IMR-90 (cell line): ENCODE results near the gene RPL18. TPM values are rescaled to one million over a fixed set of nuclear protein-coding genes. Genes with fewer than 3 reads are reported as not detected.

ENCODE experiments used
- ATAC-seq: fragments of 200-7000 bp; cut with Tn5 transposase; 2 replicates; pipeline ENCODE4 v1.9.1; 2020; ENCODE audit warnings: low read depth, mild to moderate bottlenecking, moderate library complexity
- BruUV-seq: library from RNA; stranded (reverse); fragments of 400-500 nt; replicated peaks from 2 replicates; lab custom pipeline; 2021; lab: Mats Ljungman, UMichigan
- CTCF ChIA-PET: fragments of 300-600 bp; formaldehyde crosslinking; extraction: SDS; loops from one replicate; lab custom pipeline; 2021; ENCODE audit warnings: antibody characterized with exemption; lab: Yijun Ruan, JAX
- POLR2A ChIA-PET: fragments of 300-600 bp; sonication (Branson Sonifier 250); formaldehyde crosslinking; loops from one replicate; lab custom pipeline; 2022; ENCODE audit warnings: antibody characterized with exemption; ENCODE audit not compliant: unreplicated experiment; lab: Charles Lee
- DNase-seq: peaks from one replicate; pipeline ENCODE4 v3.0.0; 2013
- H2AFZ ChIP-seq: replicated peaks from 2 replicates; pipeline ENCODE3; 2013; ENCODE audit warnings: low read length, mild to moderate bottlenecking; ENCODE audit not compliant: poor library complexity
- H2AK5ac ChIP-seq: 2 replicates; pipeline ENCODE4 v1.6.1; 2013; ENCODE audit warnings: low read depth, low read length, inconsistent platforms
- H2AK9ac ChIP-seq: replicated peaks from 2 replicates; pipeline ENCODE3; 2013; ENCODE audit warnings: mild to moderate bottlenecking, low read depth, low read length, moderate library complexity; ENCODE audit not compliant: poor library complexity
- H2BK120ac ChIP-seq: 2 replicates; pipeline ENCODE4 v1.6.1; 2013; ENCODE audit warnings: low read depth, low read length, inconsistent platforms
- H2BK15ac ChIP-seq: 3 replicates; pipeline ENCODE4 v1.6.1; 2013; ENCODE audit warnings: low read depth, low read length, inconsistent platforms
- H2BK20ac ChIP-seq: 2 replicates; pipeline ENCODE4 v1.6.1; 2013; ENCODE audit warnings: low read depth, mild to moderate bottlenecking, inconsistent platforms, low read length, moderate library complexity
- H2BK5ac ChIP-seq: 2 replicates; pipeline ENCODE4 v1.6.1; 2013; ENCODE audit warnings: mild to moderate bottlenecking, low read depth, low read length, inconsistent platforms; ENCODE audit not compliant: poor library complexity, severe bottlenecking
- H3K14ac ChIP-seq: replicated peaks from 2 replicates; pipeline ENCODE4 v1.6.1; 2013; ENCODE audit warnings: low read depth, low read length, inconsistent platforms
- H3K18ac ChIP-seq: 2 replicates; pipeline ENCODE4 v1.6.1; 2013; ENCODE audit warnings: low read depth, low read length, control low read depth
- H3K23ac ChIP-seq: 2 replicates; pipeline ENCODE4 v1.6.1; 2013; ENCODE audit warnings: low read depth, low read length, inconsistent platforms
- H3K27ac ChIP-seq: 2 replicates; pipeline ENCODE4 v1.5.1; 2013; ENCODE audit warnings: mild to moderate bottlenecking, control low read depth, low read length; ENCODE audit not compliant: insufficient read depth
- H3K27me3 ChIP-seq: 2 replicates; pipeline ENCODE4 v1.6.1; 2013; ENCODE audit warnings: low read length; ENCODE audit not compliant: control insufficient read depth, insufficient read depth
- H3K36me3 ChIP-seq: 2 replicates; pipeline ENCODE4 v1.6.1; 2013; ENCODE audit warnings: low read length, mixed read lengths; ENCODE audit not compliant: control insufficient read depth, insufficient read depth
- H3K4ac ChIP-seq: 2 replicates; pipeline ENCODE4 v1.6.1; 2013; ENCODE audit warnings: low read depth, low read length, inconsistent platforms
- H3K4me1 ChIP-seq: 2 replicates; pipeline ENCODE4 v1.6.1; 2013; ENCODE audit warnings: low read length, mixed read lengths; ENCODE audit not compliant: control insufficient read depth, insufficient read depth
- H3K4me2 ChIP-seq: 2 replicates; pipeline ENCODE4 v1.6.1; 2013; ENCODE audit warnings: low read depth, mild to moderate bottlenecking, control low read depth, low read length, moderate library complexity
- H3K4me3 ChIP-seq: 2 replicates; pipeline ENCODE4 v1.5.1; 2013; ENCODE audit warnings: low read depth, mild to moderate bottlenecking, control low read depth, low read length, moderate library complexity; ENCODE audit not compliant: insufficient read depth
- H3K56ac ChIP-seq: 2 replicates; pipeline ENCODE4 v1.6.1; 2013; ENCODE audit warnings: low read length, inconsistent platforms; ENCODE audit not compliant: insufficient read depth; ENCODE audit errors: extremely low read depth
- H3K79me1 ChIP-seq, 2 experiments: 2 replicates each; pipeline ENCODE4 v1.6.1; 2013; ENCODE audit warnings: low read length in 2 of 2, inconsistent platforms in 1 of 2, low read depth in 1 of 2
- H3K9ac ChIP-seq: 2 replicates; pipeline ENCODE4 v1.6.1; 2013; ENCODE audit warnings: low read depth, low read length, control low read depth
- H3K9me1 ChIP-seq: 2 replicates; pipeline ENCODE4 v1.6.1; 2013; ENCODE audit warnings: low read length, inconsistent platforms; ENCODE audit not compliant: insufficient read depth
- H3K9me3 ChIP-seq: 2 replicates; pipeline ENCODE4 v1.6.1; 2013; ENCODE audit warnings: low read length; ENCODE audit not compliant: control insufficient read depth, insufficient read depth
- H4K20me1 ChIP-seq: 2 replicates; pipeline ENCODE4 v1.6.1; 2013; ENCODE audit warnings: low read length, inconsistent platforms; ENCODE audit not compliant: insufficient read depth
- H4K5ac ChIP-seq: 2 replicates; pipeline ENCODE4 v1.6.1; 2013; ENCODE audit warnings: mild to moderate bottlenecking, low read depth, low read length, control low read depth
- H4K8ac ChIP-seq, 2 experiments: 2 replicates each; pipeline ENCODE4 v1.6.1; 2013; ENCODE audit warnings: low read depth in 2 of 2, low read length in 2 of 2, control low read depth in 1 of 2, inconsistent platforms in 1 of 2
- H4K91ac ChIP-seq: 2 replicates; pipeline ENCODE4 v1.6.1; 2013; ENCODE audit warnings: low read depth, low read length, inconsistent platforms; ENCODE audit not compliant: insufficient read depth
- FOS ChIP-seq: fragments of 150-350 bp; IDR thresholded peaks from 2 replicates; pipeline ENCODE4 v1.6.1; 2016; ENCODE audit warnings: low read depth, low read length
- NFE2L2 ChIP-seq: fragments of 150-350 bp; IDR thresholded peaks from 2 replicates; pipeline ENCODE4 v1.6.1; 2016; ENCODE audit warnings: low read depth, mild to moderate bottlenecking, low read length
- POLR2A ChIP-seq: IDR thresholded peaks from 2 replicates; pipeline ENCODE4 v1.6.1; 2012; ENCODE audit warnings: mild to moderate bottlenecking, low read depth, low read length
- RFX5 ChIP-seq: IDR thresholded peaks from 2 replicates; pipeline ENCODE4 v1.8.0; 2012; ENCODE audit warnings: low read depth, mild to moderate bottlenecking, low read length, moderate library complexity
- WGBS, 2 experiments: methylation state at CpG; one replicate each; pipeline versions ENCODE4 v1.1.5 to v1.1.7; 2013; ENCODE audit warnings: missing lambda C conversion rate in 2 of 2; ENCODE audit not compliant: insufficient read length in 1 of 2; ENCODE audit errors: extremely low coverage in 2 of 2; 5-methylcytosine and 5-hydroxymethylcytosine counted together
- dilution Hi-C: fragments of 300-500 bp; cut with HindIII; formaldehyde crosslinking; loops from one replicate; pipeline ENCODE4 v1.14.3; 2018; ENCODE audit warnings: low sequenced_read_pairs; ENCODE audit not compliant: unreplicated experiment
- in situ Hi-C: fragments of 300-500 bp; cut with MboI; formaldehyde crosslinking; loops from 3 replicates; pipeline ENCODE4 v1.14.3; 2019; ENCODE audit warnings: low sequenced_read_pairs, inconsistent platforms, mixed read lengths
- intact Hi-C: fragments of 100-400 bp; cut with micrococcal nuclease; formaldehyde crosslinking; loops from 2 replicates; pipeline ENCODE4 v1.10.0; 2022
- polyA plus RNA-seq, 3 experiments: library from polyadenylated mRNA; depleted of rRNA; stranded (reverse); fragments of >200 nt; gene quantifications; 2 replicates each; pipeline ENCODE4 v1.2.3, GENCODE V29; 2012; ENCODE audit warnings: low replicate concordance in 1 of 3
- total RNA-seq: library from RNA; depleted of rRNA; stranded (reverse); fragments of >200 nt; gene quantifications from 2 replicates; pipeline ENCODE4 v1.2.3, GENCODE V29; 2012

RPL18 gene
- total and polyA plus RNA-seq, 2 of the 4 experiments (the other 2 are of a cell fraction), result 1,909 to 2,254 TPM

- dilution Hi-C loops, result no loop called here
- Histone ChIP-seq H3K4me3 (no peak overlapping the region), H3K79me1 (peaks cover 0 to 4% of the 10 kb centered on the region in 2 experiments; a peak in 2 of 4 replicates), H3K27me3 (no peaks in the 10 kb centered on the region), H2AK9ac (no peak overlapping the region), H2AK5ac (no peak overlapping the region), H2BK120ac (no peak overlapping the region), H4K8ac (no peak overlapping the region), H2BK20ac (no peak overlapping the region), H3K4me1 (peaks cover 8% of the 10 kb centered on the region), H3K9ac (no peak overlapping the region), H3K27ac (no peak overlapping the region), H2BK15ac (no peak overlapping the region), H4K91ac (no peak overlapping the region), H3K36me3 (no peaks in the 10 kb centered on the region), H4K20me1 (no peaks in the 10 kb centered on the region), H3K9me1 (peaks cover 5% of the 10 kb centered on the region), H2AFZ (no peak overlapping the region), H3K4ac (no peak overlapping the region), H2BK5ac (no peak overlapping the region), H3K4me2 (no peak overlapping the region), H3K23ac (no peak overlapping the region), H4K5ac (no peak overlapping the region), H3K9me3 (no peaks in the 10 kb centered on the region), H3K14ac (no peak overlapping the region), H3K18ac (no peak overlapping the region), H3K56ac (no peak overlapping the region)
- 93% methylated on average over 3 of the region's 5 CpGs; no CpG with 5 or more reads in 1 of the 2 experiments for WGBS, 2 experiments
- TF ChIP-seq NFE2L2 (no peak), FOS (no peak), RFX5 (no peak), POLR2A (no peak)
- POLR2A ChIA-PET, result no interaction called here
- ATAC-seq, result no peak
- CTCF ChIA-PET, result no interaction called here
- DNase-seq, result no peak
- BruUV-seq, result no TSS peak
- in situ Hi-C loops, result loop anchor here (10.0 kb wide), 2 partner anchors 192 to 322 kb away; partner anchors contain the start of genes FTL and HSD17B14
- intact Hi-C loops, result loop anchor here (10.0 kb wide), 1 partner anchor 322 kb away; the partner anchor contains the start of gene FTL
These were observed 23.9 kb upstream of the RPL18 start for GRCh38 chr19:48642862-48643261.
